Stomach (tissue), 9 donors: ENCODE measurements around the gene PRPS1. TPM values are rescaled to one million over a fixed set of nuclear protein-coding genes. Genes with fewer than 3 reads are reported as not detected.

ENCODE experiments used
- DNase-seq, 2 donors: peaks; one replicate each; pipeline versions ENCODE4 v3.0.0 to v3.0.0-alpha.2; 2013 to 2019
- H3K27ac ChIP-seq, 5 donors: fragments of 200-600 bp in 4 of 5; sonication (generic) in 4 of 5; one replicate each; pipeline ENCODE4 v1.5.1; 2013 to 2019; ENCODE audit warnings: mild to moderate bottlenecking in 1 of 5, moderate library complexity in 1 of 5
- H3K27me3 ChIP-seq, 3 donors: fragments of 200-600 bp; sonication (generic); one replicate each; pipeline ENCODE4 v1.5.1; 2017 to 2019; ENCODE audit warnings: mixed run types in 1 of 3
- H3K36me3 ChIP-seq, 4 donors: fragments of 200-600 bp; sonication (generic); 1 replicate in 3 of 4; 2 replicates in 1 of 4; pipeline ENCODE4 v1.5.1; 2016 to 2019
- H3K4me1 ChIP-seq, 4 donors: fragments of 200-600 bp; sonication (generic); one replicate each; pipeline ENCODE4 v1.5.1; 2016 to 2019
- H3K4me3 ChIP-seq, 4 donors: fragments of 200-600 bp; sonication (generic) in 3 of 4; one replicate each; pipeline ENCODE4 v1.5.1; 2016 to 2019; ENCODE audit warnings: mild to moderate bottlenecking in 1 of 4
- H3K9me3 ChIP-seq, 4 donors: fragments of 200-600 bp; sonication (generic); one replicate each; pipeline ENCODE4 v1.5.1; 2016 to 2019
- CTCF ChIP-seq, 7 experiments: fragments of 450-650 bp in 4 of 7; fragments of 200-600 bp in 3 of 7; sonication (generic) in 3 of 7; IDR thresholded peaks; one replicate each; pipeline ENCODE4 v1.5.1; 2016 to 2019; ENCODE audit warnings: antibody characterized with exemption in 7 of 7, control low read depth in 2 of 7, mild to moderate bottlenecking in 1 of 7
- EP300 ChIP-seq: sonication (generic); formaldehyde crosslinking; IDR thresholded peaks from one replicate; pipeline ENCODE4 v1.6.1; 2017; ENCODE audit warnings: antibody characterized with exemption
- POLR2A ChIP-seq, 4 donors: fragments of 450-650 bp; IDR thresholded peaks; one replicate each; pipeline ENCODE4 v1.6.1; 2016; ENCODE audit warnings: antibody characterized with exemption in 4 of 4, control low read depth in 2 of 4, mild to moderate bottlenecking in 1 of 4, moderate library complexity in 1 of 4
- POLR2AphosphoS5 ChIP-seq, 3 donors: sonication (generic); formaldehyde crosslinking; IDR thresholded peaks; one replicate each; pipeline ENCODE4 v1.6.1; 2016; ENCODE audit warnings: antibody characterized with exemption in 3 of 3
- WGBS, 5 donors: extraction: QIAGEN DNeasy Blood & Tissue Kit in 3 of 5; methylation state at CpG; one replicate each; pipeline versions ENCODE4 v1.1.5 to v1.1.7; 2013 to 2018; 5-methylcytosine and 5-hydroxymethylcytosine counted together
- intact Hi-C: fragments of 100-400 bp; cut with DNase I; formaldehyde crosslinking; loops from one replicate; pipeline ENCODE4 v1.15.1; 2023; ENCODE audit warnings: low total_unique reads
- polyA plus RNA-seq, 3 donors: library from polyadenylated mRNA; stranded (reverse); fragments of 200-250 nt; gene quantifications; one replicate each; pipeline ENCODE4 v1.2.3, GENCODE V29; 2013
- total RNA-seq, 5 donors: library from RNA; depleted of rRNA; stranded (reverse); fragments of >200 nt; gene quantifications; one replicate each; pipeline versions ENCODE4 v1.1.0 to v1.2.3, GENCODE V29; 2014 to 2016
- donor health status: healthy with polysubstance abuse.
- donor health status: Bipolar disorder and iron deficiency.
- donor health status: healthy.

PRPS1 gene
- total and polyA plus RNA-seq, 8 donors: 1.2 to 46.4 (median 19.3) TPM

- 3 to 17% (median 8%) methylated on average over 5 to 9 of the region's 9 CpGs for WGBS, 5 donors
- H3K36me3 ChIP-seq: no peaks in the 10 kb centered on the region
- no peak for TF ChIP-seq EP300
- TF ChIP-seq CTCF (IDR thresholded peaks at IDR 0.05): peak in 5 of 7 experiments; percentile 53 to 80 (median 65)
- TF ChIP-seq POLR2A (IDR thresholded peaks at IDR 0.05): no peak
- TF ChIP-seq POLR2AphosphoS5 (IDR thresholded peaks at IDR 0.05): peak; percentile 38 to 56 (median 50)
- peak overlapping the region; percentile 82 to 93 (median 93) for H3K27ac ChIP-seq
- peak; percentile 77 to 88 for DNase-seq
- H3K27me3 ChIP-seq: peaks cover 0 to 15% (median 0%) of the 10 kb centered on the region in 3 donors
- intact Hi-C loops: no loop called here
- H3K9me3 ChIP-seq: no peaks in the 10 kb centered on the region
- no peak overlapping the region for H3K4me3 ChIP-seq
- peaks cover 10 to 52% (median 36%) of the 10 kb centered on the region in 4 donors for H3K4me1 ChIP-seq
Observed at GRCh38 chrX:107672955-107673378, 44.7 kb downstream of the PRPS1 start.

GRCh38 chrX:107673431-107673830, 45.1 kb downstream of the PRPS1 start:
- TF ChIP-seq EP300 (no peak), POLR2A (IDR thresholded peaks at IDR 0.05) (no peak), POLR2AphosphoS5 (IDR thresholded peaks at IDR 0.05) (no peak), CTCF (IDR thresholded peaks at IDR 0.05) (no peak)
- peaks cover 0 to 15% (median 0%) of the 10 kb centered on the region in 3 donors for H3K27me3 ChIP-seq
- intact Hi-C loops: no loop called here

GRCh38 chrX:107673933-107674479, 45.7 kb downstream of the PRPS1 start:
- peaks cover 10 to 56% (median 40%) of the 10 kb centered on the region in 4 donors for H3K4me1 ChIP-seq
- no peaks in the 10 kb centered on the region for H3K9me3 ChIP-seq
- H3K36me3 ChIP-seq: no peaks in the 10 kb centered on the region
- H3K4me3 ChIP-seq: peak overlapping the region in 2 of 4 donors; percentile 15 to 17
- peak; percentile 85 to 87 for DNase-seq
- peaks cover 0 to 15% (median 0%) of the 10 kb centered on the region in 3 donors for H3K27me3 ChIP-seq
- peak overlapping the region; percentile 82 to 93 (median 93) for H3K27ac ChIP-seq
- 10 to 30% (median 23%) methylated on average over 5 to 7 of the region's 7 CpGs for WGBS, 5 donors
- TF ChIP-seq POLR2AphosphoS5 (IDR thresholded peaks at IDR 0.05) (peak; percentile 62 to 86 (median 81)), EP300 (peak; percentile 83), CTCF (IDR thresholded peaks at IDR 0.05) (peak in 1 of 7 experiments; percentile 14), POLR2A (IDR thresholded peaks at IDR 0.05) (no peak)
- intact Hi-C loops: no loop called here

More at GRCh38 chrX:107673431-107673830, 45.1 kb downstream of the PRPS1 start:
- Histone ChIP-seq H3K9me3 (no peaks in the 10 kb centered on the region), H3K4me3 (no peak overlapping the region), H3K36me3 (no peaks in the 10 kb centered on the region), H3K4me1 (peaks cover 10 to 56% (median 38%) of the 10 kb centered on the region in 4 donors), H3K27ac (peak overlapping the region; percentile 82 to 93 (median 93))
- DNase-seq: no peak
- WGBS, 5 donors: 49 to 69% (median 65%) methylated on average over 6 of the region's 6 CpGs

- DNase-seq: peak; percentile 58 to 72
- H3K9me3 ChIP-seq: no peaks in the 10 kb centered on the region
- TF ChIP-seq POLR2AphosphoS5 (IDR thresholded peaks at IDR 0.05) (peak in 2 of 3 donors; percentile 52 to 59), EP300 (no peak), POLR2A (IDR thresholded peaks at IDR 0.05) (no peak), CTCF (IDR thresholded peaks at IDR 0.05) (no peak)
- peaks cover 0 to 15% (median 0%) of the 10 kb centered on the region in 3 donors for H3K27me3 ChIP-seq
- 33 to 44% (median 38%) methylated on average over 8 to 9 of the region's 9 CpGs for WGBS, 5 donors
- no peaks in the 10 kb centered on the region for H3K36me3 ChIP-seq
- intact Hi-C loops: no loop called here
- H3K4me1 ChIP-seq: peaks cover 10 to 49% (median 34%) of the 10 kb centered on the region in 4 donors
- H3K4me3 ChIP-seq: peak overlapping the region; percentile 15 to 52 (median 46)
- H3K27ac ChIP-seq: peak overlapping the region; percentile 82 to 93 (median 93)
Observed at GRCh38 chrX:107674480-107675364, 46.4 kb downstream of the PRPS1 start.
